ENCODE data around the gene SYNE4. TPM values are rescaled to one million over a fixed set of nuclear protein-coding genes. Genes with fewer than 3 reads are reported as not detected.
"Not testable (repeated sequence)": the region's sequence is repeated elsewhere in the genome, so short reads cannot be mapped to it uniquely, and the experiment has no call there.

SYNE4 gene
- total RNA-seq, 2 experiments from 2014 or later, result 1.8 to 2.4 TPM

DNA sequence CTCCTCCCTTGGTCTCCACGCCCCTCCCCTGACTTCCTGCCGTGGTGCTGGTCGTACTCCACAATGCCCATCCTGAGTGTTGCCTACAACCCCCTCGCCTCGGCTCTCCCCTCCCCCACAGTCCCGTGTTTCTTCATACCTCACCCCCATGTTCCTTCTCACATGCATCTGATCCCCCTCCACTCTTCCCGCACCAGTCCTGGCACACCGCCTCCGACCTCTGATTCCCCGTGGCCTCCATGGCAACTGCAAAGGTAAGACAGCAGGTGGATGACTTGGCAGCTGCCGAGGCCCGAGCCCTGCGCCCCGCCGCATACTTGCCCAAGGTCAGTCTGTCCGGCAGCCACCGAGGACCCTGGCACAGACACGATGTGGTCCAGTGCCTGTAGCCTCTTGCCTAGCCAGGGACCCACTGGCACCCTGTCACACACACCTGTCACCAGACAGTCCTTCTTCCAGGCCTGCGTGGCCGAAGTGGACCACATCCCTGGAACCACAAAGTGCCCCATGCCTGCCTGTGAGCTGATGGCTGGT lies 29.7 kb downstream of the SYNE4 start:
- H3K4me1 Mint-ChIP-seq, result no peaks in the 10 kb centered on the region
- H3K36me3 Mint-ChIP-seq (ENCODE audit: low read depth), result no peaks in the 10 kb centered on the region
- no peaks in the 10 kb centered on the region for H3K9me3 Mint-ChIP-seq
- H3K4me3 Mint-ChIP-seq, result no peak overlapping the region
- no peak for DNase-seq
- ChIA-PET CTCF (no interaction called here), POLR2A (no interaction called here)
- H3K27ac Mint-ChIP-seq, result no peak overlapping the region
- peaks cover 9% of the 10 kb centered on the region for H3K27me3 Mint-ChIP-seq

DNA sequence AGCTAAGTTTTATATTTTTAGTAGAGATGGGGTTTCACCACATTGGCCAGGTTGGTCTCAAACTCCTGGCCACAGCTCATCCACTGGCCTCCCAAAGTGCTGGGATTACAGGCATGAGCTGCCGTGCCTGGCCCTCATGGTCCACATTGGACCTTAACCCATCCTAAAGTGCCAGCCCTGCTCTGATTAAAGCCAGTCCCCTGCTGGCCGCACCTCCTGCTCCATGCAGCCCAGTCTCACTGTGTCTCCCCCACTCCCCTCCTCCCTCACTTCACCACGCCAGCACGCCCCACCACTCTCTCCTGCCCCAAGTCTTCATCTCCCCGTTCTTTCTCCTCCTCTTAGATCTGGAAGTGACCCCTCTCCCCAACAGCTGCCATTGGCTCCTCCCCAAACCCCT lies 30.3 kb downstream of the SYNE4 start:
- Mint-ChIP-seq H3K4me3 (no peak overlapping the region), H3K36me3 (ENCODE audit: low read depth) (no peaks in the 10 kb centered on the region), H3K27ac (no peak overlapping the region), H3K27me3 (peaks cover 9% of the 10 kb centered on the region), H3K9me3 (no peaks in the 10 kb centered on the region), H3K4me1 (no peaks in the 10 kb centered on the region)
- POLR2A ChIA-PET, result no interaction called here
- CTCF ChIA-PET, result interaction anchor here (0.6 kb wide), 1 partner anchor 15 kb away, joined by 3 read pairs; no protein-coding TSS in a partner anchor
- DNase-seq, result no peak

DNA sequence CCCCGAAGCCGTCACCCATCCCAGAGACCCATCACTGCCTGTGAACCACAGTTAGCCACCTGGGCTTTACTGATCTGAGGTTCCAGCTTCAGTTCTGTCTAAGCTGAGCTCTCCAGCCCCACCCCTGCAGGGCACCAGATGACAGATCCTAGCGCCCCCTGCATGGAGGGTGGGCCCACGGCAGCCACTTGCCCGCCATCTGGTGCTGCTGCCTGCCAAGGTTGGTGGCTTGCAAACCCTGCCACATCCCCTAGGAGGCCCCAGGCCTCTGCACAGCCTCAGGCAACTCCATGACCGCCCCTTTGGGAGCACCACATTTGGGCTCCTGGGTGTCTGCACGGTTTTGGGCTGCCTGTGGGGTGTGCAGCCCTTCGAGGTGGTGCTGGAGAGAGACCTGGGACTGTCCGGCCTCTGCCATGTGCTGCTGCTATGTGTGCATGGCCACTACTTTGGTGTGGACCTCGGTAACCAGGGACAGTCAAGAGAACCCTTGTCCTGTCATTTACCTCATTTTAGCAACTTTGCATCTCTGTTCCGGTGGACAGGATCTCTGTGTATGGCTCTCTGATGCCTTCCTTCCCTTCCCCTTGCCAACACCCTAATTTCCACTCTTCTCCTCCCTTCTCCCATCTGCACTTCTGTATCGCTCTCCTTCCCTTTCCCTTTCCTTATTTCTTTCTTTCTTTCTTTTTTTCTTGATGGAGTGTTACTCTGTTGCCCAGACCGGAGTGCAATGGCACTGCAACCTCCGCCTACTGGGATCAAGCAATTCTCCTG lies 31.0 kb downstream of the SYNE4 start:
- Mint-ChIP-seq H3K27ac (no peak overlapping the region), H3K4me1 (no peaks in the 10 kb centered on the region), H3K36me3 (ENCODE audit: low read depth) (no peaks in the 10 kb centered on the region), H3K9me3 (no peaks in the 10 kb centered on the region), H3K27me3 (peaks cover 9% of the 10 kb centered on the region), H3K4me3 (no peak overlapping the region)
- POLR2A ChIA-PET, result no interaction called here
- CTCF ChIA-PET, result interaction anchor here (0.6 kb wide), 1 partner anchor 15 kb away, joined by 3 read pairs; no protein-coding TSS in a partner anchor
- peak; percentile 26 for DNase-seq

DNA sequence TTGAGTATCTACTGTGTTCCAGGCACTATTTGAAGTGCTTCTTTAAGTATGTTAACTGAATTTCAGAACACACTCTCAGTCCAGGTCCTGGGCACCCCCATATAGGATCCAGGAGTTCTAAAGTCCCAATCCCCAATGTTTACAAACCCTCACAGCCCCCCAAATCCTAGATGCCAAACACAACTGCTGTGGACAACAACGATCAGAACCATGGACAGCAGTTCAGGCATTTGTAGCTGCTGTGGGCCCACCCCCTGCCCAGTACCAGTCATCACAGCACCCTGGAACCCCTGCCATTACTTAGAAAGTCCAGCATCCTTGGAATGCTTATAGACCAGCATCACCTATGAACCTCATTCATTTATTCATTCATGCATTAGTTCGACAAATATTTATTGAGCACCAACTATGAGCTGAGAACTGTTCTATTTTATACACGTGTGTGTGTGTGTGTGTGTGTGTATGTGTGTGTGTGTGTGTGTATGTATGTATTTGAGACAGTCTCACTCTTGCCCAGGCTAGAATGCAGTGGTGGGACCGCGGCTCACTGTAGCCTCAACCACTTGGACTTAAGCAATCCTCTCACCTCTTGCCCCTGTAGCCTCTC lies 32.9 kb downstream of the SYNE4 start:
- Mint-ChIP-seq H3K4me3 (no peak overlapping the region), H3K9me3 (no peaks in the 10 kb centered on the region), H3K4me1 (no peaks in the 10 kb centered on the region), H3K27me3 (peaks cover 9% of the 10 kb centered on the region), H3K36me3 (ENCODE audit: low read depth) (no peaks in the 10 kb centered on the region), H3K27ac (no peak overlapping the region)
- ChIA-PET POLR2A (no interaction called here), CTCF (no interaction called here)
- DNase-seq, result peak; percentile 52

DNA sequence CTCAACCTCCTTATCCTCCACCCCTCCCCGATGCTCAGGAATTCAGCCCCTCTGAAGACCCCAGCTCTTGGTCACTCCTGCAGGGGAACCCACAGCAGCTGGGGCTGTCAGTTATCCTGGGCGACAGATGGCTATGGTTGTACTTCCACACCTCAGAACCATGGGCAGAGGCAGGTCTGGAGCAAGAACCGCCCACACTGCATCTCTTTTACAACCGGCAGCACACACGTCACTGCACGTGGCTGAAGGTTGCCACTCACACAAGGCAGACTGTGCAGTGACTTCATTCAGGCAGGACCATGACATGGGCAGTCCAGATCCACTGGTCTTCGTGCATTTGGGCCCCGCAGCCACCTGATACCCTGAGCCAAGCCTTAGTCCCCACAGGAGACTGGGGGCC lies 35.1 kb downstream of the SYNE4 start:
- Mint-ChIP-seq H3K27me3 (peaks cover 4% of the 10 kb centered on the region), H3K4me3 (no peak overlapping the region), H3K27ac (no peak overlapping the region), H3K36me3 (ENCODE audit: low read depth) (no peaks in the 10 kb centered on the region), H3K9me3 (no peaks in the 10 kb centered on the region), H3K4me1 (peaks cover 3% of the 10 kb centered on the region)
- ChIA-PET POLR2A (no interaction called here), CTCF (no interaction called here)
- no peak for DNase-seq

DNA sequence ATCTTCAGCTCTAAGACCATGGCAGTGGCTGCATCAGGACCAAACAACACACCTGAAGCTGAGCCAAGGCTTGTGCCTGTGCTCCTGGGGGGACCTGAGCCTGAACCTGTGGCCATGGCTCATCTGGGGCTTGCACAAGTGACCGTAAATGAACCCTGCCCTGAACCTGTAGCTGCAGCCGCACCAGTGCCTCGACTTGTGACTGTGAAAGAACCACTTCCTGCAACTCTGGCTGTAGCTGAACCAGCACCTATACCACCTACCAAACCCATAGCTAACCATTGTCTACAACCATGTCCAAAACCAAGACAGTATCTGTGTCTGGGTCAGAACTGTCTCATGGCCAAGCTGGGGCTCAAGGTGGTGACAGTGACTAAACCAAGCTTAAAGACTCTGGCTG lies 41.8 kb downstream of the SYNE4 start:
- H3K27me3 Mint-ChIP-seq, result peaks cover 5% of the 10 kb centered on the region
- CTCF ChIA-PET, result interaction anchor here (1.0 to 1.4 kb wide), 2 partner anchors 11 to 88 kb away, joined by 3 read pairs; partner anchors contain the start of gene WDR62
- H3K36me3 Mint-ChIP-seq (ENCODE audit: low read depth), result no peaks in the 10 kb centered on the region
- POLR2A ChIA-PET, result no interaction called here
- peaks cover 3% of the 10 kb centered on the region for H3K4me1 Mint-ChIP-seq
- DNase-seq, result no peak
- H3K4me3 Mint-ChIP-seq, result no peak overlapping the region
- no peaks in the 10 kb centered on the region for H3K9me3 Mint-ChIP-seq
- no peak overlapping the region for H3K27ac Mint-ChIP-seq

DNA sequence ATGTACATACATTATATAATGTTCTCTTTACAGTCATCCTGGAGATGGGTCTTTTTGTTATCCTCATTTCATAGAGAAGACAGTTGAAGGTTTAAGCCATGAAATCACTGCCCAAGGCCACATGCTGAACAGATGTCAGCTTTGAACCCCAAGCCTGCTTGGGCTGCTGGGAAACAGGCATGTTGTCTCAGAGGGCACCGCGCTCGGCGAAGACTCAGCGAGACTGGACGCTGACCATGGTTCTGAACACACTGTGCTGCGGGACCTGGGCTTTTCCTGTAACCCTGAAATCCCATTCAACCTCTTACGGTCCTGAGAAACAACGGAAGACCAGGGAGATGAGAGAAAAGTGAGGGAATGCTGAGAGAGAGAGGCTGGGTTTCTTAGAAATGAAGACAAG lies 45.1 kb downstream of the SYNE4 start:
- Mint-ChIP-seq H3K9me3 (no peaks in the 10 kb centered on the region), H3K27ac (no peak overlapping the region), H3K27me3 (peaks cover 16% of the 10 kb centered on the region), H3K4me1 (peaks cover 3% of the 10 kb centered on the region), H3K4me3 (no peak overlapping the region), H3K36me3 (ENCODE audit: low read depth) (no peaks in the 10 kb centered on the region)
- peak; percentile 66 for DNase-seq
- CTCF ChIA-PET, result interaction anchor here (0.9 to 1.1 kb wide), 2 partner anchors 10 to 18 kb away, joined by 3 read pairs; no protein-coding TSS in a partner anchor
- POLR2A ChIA-PET, result no interaction called here

DNA sequence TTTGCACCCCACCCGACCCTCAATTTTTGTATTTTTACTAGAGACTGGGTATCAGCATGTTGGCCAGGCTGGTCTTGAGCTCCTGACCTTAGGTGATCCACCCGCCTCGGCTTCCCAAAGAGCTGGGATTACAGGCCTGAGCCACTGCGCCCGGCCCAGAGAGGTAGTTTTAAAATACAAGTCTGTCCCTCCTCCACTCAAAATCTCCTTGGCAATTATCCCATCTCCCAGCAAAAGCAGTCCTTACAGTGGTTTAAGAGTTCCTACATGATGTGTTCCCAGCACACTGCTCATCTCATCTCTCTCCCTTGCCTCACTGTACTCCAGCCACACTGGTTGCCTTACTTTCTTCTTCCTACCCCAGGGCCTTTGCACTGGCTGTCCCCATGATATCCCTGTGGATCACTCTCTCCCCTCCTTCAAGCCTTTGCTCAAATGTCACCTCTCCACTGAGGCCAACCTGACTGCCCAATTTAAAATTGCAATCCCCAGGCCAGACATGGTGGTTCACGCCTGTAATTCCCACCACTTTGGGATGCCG lies 48.1 kb downstream of the SYNE4 start:
- peaks cover 5% of the 10 kb centered on the region for H3K9me3 Mint-ChIP-seq
- H3K27me3 Mint-ChIP-seq, result peaks cover 20% of the 10 kb centered on the region
- peaks cover 12% of the 10 kb centered on the region for H3K4me1 Mint-ChIP-seq
- DNase-seq, result no peak
- CTCF ChIA-PET, result no interaction called here
- no peak overlapping the region for H3K4me3 Mint-ChIP-seq
- H3K36me3 Mint-ChIP-seq (ENCODE audit: low read depth), result peaks cover 4% of the 10 kb centered on the region
- no peak overlapping the region for H3K27ac Mint-ChIP-seq
- POLR2A ChIA-PET, result no interaction called here

DNA sequence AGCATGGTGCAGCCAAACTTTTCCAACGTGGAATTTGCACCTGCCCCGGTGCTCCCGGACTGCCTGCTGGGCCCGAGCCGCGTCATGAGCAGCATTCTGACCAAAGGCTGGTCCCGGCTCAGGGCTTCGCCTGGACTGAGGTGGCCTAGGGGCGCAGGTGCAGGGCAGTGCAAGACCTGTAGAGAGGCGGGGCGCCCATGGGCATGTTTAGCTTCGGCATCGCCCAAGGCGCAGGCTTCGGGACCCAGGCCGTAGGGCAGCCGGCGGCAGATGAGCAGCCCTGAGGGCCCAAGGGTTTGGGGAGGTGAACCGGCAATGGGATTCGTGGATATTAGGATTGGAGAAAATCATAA lies 48.7 kb downstream of the SYNE4 start:
- peaks cover 5% of the 10 kb centered on the region for H3K9me3 Mint-ChIP-seq
- CTCF ChIA-PET, result no interaction called here
- H3K4me3 Mint-ChIP-seq, result no peak overlapping the region

DNA sequence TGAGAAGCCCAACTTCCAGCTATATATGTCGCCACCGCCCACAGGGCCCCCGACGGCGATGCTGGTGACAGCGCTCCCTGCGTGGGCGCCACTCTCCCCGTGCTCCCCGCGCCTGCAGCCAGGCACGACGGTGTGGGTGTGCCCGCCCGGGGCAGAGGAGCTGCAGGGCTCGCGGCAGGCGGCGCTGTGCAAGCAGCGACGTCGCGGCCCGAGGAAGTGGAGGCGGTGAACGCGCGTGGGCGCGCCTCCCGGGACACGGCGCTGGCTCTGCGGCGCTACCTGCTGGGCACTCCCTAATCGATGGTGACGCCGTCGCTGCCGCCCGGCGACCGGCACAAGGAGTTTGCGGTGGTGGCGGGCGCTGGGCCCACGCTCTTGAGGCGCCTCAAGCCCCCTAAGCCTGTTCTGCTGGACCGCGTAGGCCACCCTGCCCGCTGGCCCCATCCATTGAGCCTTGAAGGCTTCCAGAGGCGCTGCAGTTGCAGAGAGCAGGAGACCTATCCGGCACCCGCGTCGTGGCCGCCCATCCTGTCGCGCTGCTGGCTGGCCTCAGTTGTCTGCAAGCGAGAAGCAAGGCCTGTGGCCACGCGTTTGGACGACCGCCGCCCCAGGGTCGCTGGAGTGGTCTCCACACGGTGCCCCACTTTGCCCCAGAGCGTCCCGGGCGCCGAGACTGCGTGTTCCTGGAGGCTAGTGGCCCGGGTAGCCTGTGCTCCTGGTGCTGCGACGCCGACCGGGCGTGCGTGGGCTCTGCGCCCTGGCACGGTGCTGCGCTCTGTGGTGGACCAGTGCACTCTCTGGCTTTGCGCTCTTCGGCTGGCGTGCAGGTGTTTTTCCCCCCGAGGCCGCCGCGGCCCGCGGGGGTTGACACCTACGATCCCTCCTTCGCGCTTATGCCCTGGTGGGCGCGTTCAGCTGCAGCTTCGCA lies 49.3 kb downstream of the SYNE4 start:
- Mint-ChIP-seq H3K27me3 (peaks cover 20% of the 10 kb centered on the region), H3K9me3 (peaks cover 5% of the 10 kb centered on the region), H3K4me3 (no peak overlapping the region), H3K4me1 (peaks cover 19% of the 10 kb centered on the region), H3K27ac (no peak overlapping the region), H3K36me3 (ENCODE audit: low read depth) (peaks cover 4% of the 10 kb centered on the region)
- ChIA-PET POLR2A (no interaction called here), CTCF (interaction anchor here (0.7 to 1.6 kb wide), 5 partner anchors 11 to 77 kb away, joined by 3 to 8 read pairs (median 3); no protein-coding TSS in a partner anchor)
- peak; percentile 64 for DNase-seq

More for the DNA sequence above, 48.7 kb downstream of the SYNE4 start:
- no peak for DNase-seq
- peaks cover 4% of the 10 kb centered on the region for H3K36me3 Mint-ChIP-seq (ENCODE audit: low read depth)
- POLR2A ChIA-PET, result no interaction called here
- H3K27ac Mint-ChIP-seq, result no peak overlapping the region
- peaks cover 16% of the 10 kb centered on the region for H3K4me1 Mint-ChIP-seq
- peaks cover 20% of the 10 kb centered on the region for H3K27me3 Mint-ChIP-seq

DNA sequence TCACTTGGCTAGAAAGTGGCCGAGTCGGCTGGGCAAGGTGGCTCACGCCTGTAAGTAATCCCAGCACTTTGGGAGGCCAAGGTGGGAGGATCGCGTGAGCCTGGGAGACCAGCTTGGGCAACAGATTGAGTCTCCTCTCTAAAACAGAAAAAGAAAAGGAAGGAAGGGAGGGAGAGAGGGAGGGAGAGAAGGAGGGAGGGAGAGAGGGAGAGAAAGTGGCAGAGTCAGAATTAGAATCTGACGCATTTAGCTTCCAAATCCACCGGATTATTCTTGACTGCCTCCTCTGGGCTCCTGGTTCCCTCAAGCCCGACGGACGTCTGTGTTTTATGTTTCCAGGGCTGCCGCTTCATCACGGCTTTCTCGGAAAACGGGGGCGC lies 50.0 kb downstream of the SYNE4 start:
- Mint-ChIP-seq H3K36me3 (ENCODE audit: low read depth) (peaks cover 4% of the 10 kb centered on the region), H3K9me3 (peaks cover 5% of the 10 kb centered on the region), H3K27ac (peak overlapping the region; percentile 13), H3K4me1 (peaks cover 26% of the 10 kb centered on the region), H3K4me3 (peak overlapping the region; percentile 45), H3K27me3 (peaks cover 19% of the 10 kb centered on the region)
- POLR2A ChIA-PET, result no interaction called here
- no peak for DNase-seq
- CTCF ChIA-PET, result interaction anchor here (0.7 to 1.6 kb wide), 6 partner anchors 12 to 95 kb away, joined by 3 to 8 read pairs (median 3); no protein-coding TSS in a partner anchor

DNA sequence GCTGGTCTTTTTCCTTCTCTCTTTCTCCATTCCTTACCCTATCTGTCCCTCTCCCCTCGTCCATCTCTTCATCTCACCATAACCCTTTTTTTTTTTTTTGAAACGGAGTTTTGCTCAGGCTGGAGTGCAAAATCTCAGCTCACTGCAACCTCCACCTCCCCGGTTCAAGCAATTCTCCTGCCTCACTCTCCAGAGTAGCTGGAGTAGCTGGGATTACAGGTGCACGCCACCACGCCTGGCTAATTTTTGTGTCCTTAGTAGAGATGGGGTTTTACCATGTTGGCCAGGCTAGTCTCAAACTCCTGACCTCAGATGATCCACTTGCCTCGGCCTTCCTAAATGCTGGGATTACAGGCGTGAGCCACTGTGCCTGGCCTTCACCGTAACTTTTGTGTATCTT lies 51.2 kb downstream of the SYNE4 start:
- POLR2A ChIA-PET, result interaction anchor here (0.7 kb wide), 1 partner anchor 1481 kb away, joined by 3 read pairs; no protein-coding TSS in a partner anchor
- Mint-ChIP-seq H3K27me3 (peaks cover 16% of the 10 kb centered on the region), H3K4me1 (peaks cover 38% of the 10 kb centered on the region), H3K27ac (peak overlapping the region; percentile 51)
- CTCF ChIA-PET, result interaction anchor here (1.3 kb wide), 1 partner anchor 94 kb away, joined by 3 read pairs; no protein-coding TSS in a partner anchor
- H3K36me3 Mint-ChIP-seq (ENCODE audit: low read depth); H3K9me3 Mint-ChIP-seq; H3K4me3 Mint-ChIP-seq; DNase-seq: not testable (repeated sequence)

Measured in activated CD4-positive, alpha-beta T cell treated with anti-CD3 and anti-CD28 coated beads, Interleukin-2, amount 10 ng/mL, durations not matched to agents 7 days and 5 days (primary cell).